Activated CD4-positive, alpha-beta T cell treated with anti-CD3 and anti-CD28 coated beads for 48 hours (primary cell): Measurements from ENCODE around the gene PHETA1.

Source experiments
- DNase-seq: peaks from one replicate; pipeline ENCODE4 v3.0.0-alpha.2; 2020

PHETA1 gene

GRCh38 chr12:111368291-111368787 lies 556 bp downstream of the PHETA1 start:
- DNase-seq, result peak; percentile 6

- DNase-seq, result no peak
These were observed 1.2 kb downstream of the PHETA1 start for GRCh38 chr12:111367661-111368221.

GRCh38 chr12:111366583-111366982 lies 2.3 kb downstream of the PHETA1 start:
- no peak for DNase-seq

- no peak for DNase-seq
These were observed 2.8 kb downstream of the PHETA1 start for GRCh38 chr12:111366075-111366474.

- DNase-seq, result no peak
These were observed 5.3 kb downstream of the PHETA1 start for GRCh38 chr12:111363578-111363977.

- DNase-seq, result no peak
These were observed 6.0 kb downstream of the PHETA1 start for GRCh38 chr12:111362687-111363475.

- no peak for DNase-seq
These were observed 6.9 kb downstream of the PHETA1 start for GRCh38 chr12:111361717-111362576.

GRCh38 chr12:111361073-111361716 lies 7.7 kb downstream of the PHETA1 start:
- no peak for DNase-seq

GRCh38 chr12:111360325-111360930 lies 8.5 kb downstream of the PHETA1 start:
- DNase-seq, result no peak

- no peak for DNase-seq
These were observed 9.0 kb downstream of the PHETA1 start for GRCh38 chr12:111359914-111360276.

- peak; percentile 76 for DNase-seq
These were observed 9.5 kb downstream of the PHETA1 start for GRCh38 chr12:111359231-111359913.

- no peak for DNase-seq
These were observed 13.5 kb downstream of the PHETA1 start for GRCh38 chr12:111355201-111355925.

- DNase-seq, result no peak
These were observed 14.4 kb downstream of the PHETA1 start for GRCh38 chr12:111354511-111354910.

- DNase-seq, result no peak
These were observed 15.1 kb downstream of the PHETA1 start for GRCh38 chr12:111353603-111354295.

- no peak for DNase-seq
These were observed 15.9 kb downstream of the PHETA1 start for GRCh38 chr12:111353026-111353425.

GRCh38 chr12:111352296-111352993 lies 16.4 kb downstream of the PHETA1 start:
- no peak for DNase-seq

GRCh38 chr12:111351026-111351425 lies 17.9 kb downstream of the PHETA1 start:
- DNase-seq, result no peak

GRCh38 chr12:111349748-111350520 lies 19.0 kb downstream of the PHETA1 start:
- DNase-seq, result no peak

GRCh38 chr12:111349101-111349747 lies 19.7 kb downstream of the PHETA1 start:
- no peak for DNase-seq
